SK-N-SH treated with all-trans-retinoic acid at 6 μM for 48 hours (cell line): ENCODE results near the gene ZNF283.

Source experiments
- ARNTL ChIP-seq: fragments of 450-650 bp; formaldehyde crosslinking; IDR thresholded peaks from 2 replicates; pipeline ENCODE4 v1.5.0; 2020; ENCODE audit warnings: low read depth, mild to moderate bottlenecking, moderate library complexity, borderline replicate concordance
- CREB5 ChIP-seq: fragments of 250-450 bp; sonication (Bioruptor Pico); IDR thresholded peaks from 2 replicates; pipeline ENCODE4 v1.5.1; 2020; ENCODE audit warnings: low read depth, mild to moderate bottlenecking, moderate library complexity
- ESRRG ChIP-seq: fragments of 250-450 bp; sonication (Bioruptor Pico); IDR thresholded peaks from 2 replicates; pipeline ENCODE4 v1.6.1; 2021; ENCODE audit warnings: mild to moderate bottlenecking
- ISL1 ChIP-seq: fragments of 250-450 bp; sonication (Bioruptor Pico); IDR thresholded peaks from 2 replicates; pipeline ENCODE4 v2.1.2; 2022; ENCODE audit warnings: mild to moderate bottlenecking, moderate library complexity
- OSR1 ChIP-seq: fragments of 250-450 bp; sonication (Bioruptor Pico); IDR thresholded peaks from 2 replicates; pipeline ENCODE4 v1.8.0; 2022; ENCODE audit warnings: moderate library complexity, mild to moderate bottlenecking, inconsistent platforms
- PATZ1 ChIP-seq: fragments of 250-450 bp; sonication (Bioruptor Pico); IDR thresholded peaks from 2 replicates; pipeline ENCODE4 v1.8.0; 2020; ENCODE audit warnings: mild to moderate bottlenecking, moderate library complexity, borderline replicate concordance
- PPARA ChIP-seq: fragments of 250-450 bp; sonication (Bioruptor Pico); IDR thresholded peaks from 2 replicates; pipeline ENCODE4 v1.5.0; 2020; ENCODE audit warnings: mild to moderate bottlenecking, borderline replicate concordance
- RARB ChIP-seq: fragments of 250-450 bp; sonication (Bioruptor Pico); IDR thresholded peaks from 2 replicates; pipeline ENCODE4 v1.8.0; 2021; ENCODE audit warnings: mild to moderate bottlenecking, moderate library complexity
- TOX ChIP-seq: fragments of 250-450 bp; sonication (Bioruptor Pico); IDR thresholded peaks from 2 replicates; pipeline ENCODE4 v1.8.0; 2021; ENCODE audit warnings: mild to moderate bottlenecking, moderate library complexity, borderline replicate concordance
- ZFP3 ChIP-seq: fragments of 250-450 bp; sonication (Bioruptor Pico); IDR thresholded peaks from 2 replicates; pipeline ENCODE4 v1.5.0; 2020; ENCODE audit warnings: mild to moderate bottlenecking, moderate library complexity
- ZFP30 ChIP-seq: fragments of 450-650 bp; formaldehyde crosslinking; IDR thresholded peaks from 2 replicates; pipeline ENCODE4 v1.5.0; 2022; ENCODE audit warnings: mild to moderate bottlenecking, moderate library complexity
- ZNF565 ChIP-seq: fragments of 450-650 bp; formaldehyde crosslinking; conservative IDR thresholded peaks from 2 replicates; pipeline ENCODE4 v1.5.0; 2020; ENCODE audit warnings: low read depth, mild to moderate bottlenecking, moderate library complexity
- ZNF8 ChIP-seq: fragments of 450-650 bp; formaldehyde crosslinking; IDR thresholded peaks from 2 replicates; pipeline ENCODE4 v1.5.0; 2020; ENCODE audit warnings: mild to moderate bottlenecking, moderate library complexity

- no peak for TF ChIP-seq PATZ1
- no peak for TF ChIP-seq OSR1
- TF ChIP-seq RARB, result no peak
- TF ChIP-seq ZFP30 (CRISPR knock-in tag), result no peak
- no peak for TF ChIP-seq CREB5 (CRISPR knock-in tag)
- TF ChIP-seq ISL1 (CRISPR knock-in tag), result no peak
- TF ChIP-seq PPARA, result no peak
- no peak for TF ChIP-seq ZNF565 (CRISPR knock-in tag)
- TF ChIP-seq TOX (CRISPR knock-in tag), result no peak
- no peak for TF ChIP-seq ZFP3
- TF ChIP-seq ARNTL, result no peak
- TF ChIP-seq ZNF8 (CRISPR knock-in tag), result no peak
- TF ChIP-seq ESRRG (CRISPR knock-in tag), result no peak
These were observed 31.1 kb downstream of the ZNF283 start for GRCh38 chr19:43858174-43858573.
